Mesendoderm (in vitro differentiated cells): Measurements from ENCODE around the gene RPS6KC1.
"Not testable (repeated sequence)": the region's sequence is repeated elsewhere in the genome, so short reads cannot be mapped to it uniquely, and the experiment has no call there.

Experiments
- DNase-seq: peaks from one replicate; pipeline ENCODE4 v3.0.0; 2013
- H2AK5ac ChIP-seq: 2 replicates; pipeline ENCODE4 v1.6.1; 2013; ENCODE audit warnings: low read length, inconsistent platforms
- H2BK120ac ChIP-seq: 2 replicates; pipeline ENCODE4 v1.6.1; 2013; ENCODE audit warnings: low read depth, mild to moderate bottlenecking, low read length, moderate library complexity, mixed read lengths
- H2BK15ac ChIP-seq: replicated peaks from 2 replicates; pipeline ENCODE4 v1.6.1; 2013; ENCODE audit warnings: low read depth, mild to moderate bottlenecking, moderate library complexity
- H2BK5ac ChIP-seq: 2 replicates; pipeline ENCODE4 v1.6.1; 2013; ENCODE audit warnings: low read length, inconsistent platforms
- H3K18ac ChIP-seq: 2 replicates; pipeline ENCODE4 v1.6.1; 2013; ENCODE audit warnings: mild to moderate bottlenecking, low read length, mixed read lengths
- H3K23ac ChIP-seq: one replicate; pipeline ENCODE4 v1.6.1; 2013; ENCODE audit warnings: low read length
- H3K27ac ChIP-seq: 2 replicates; pipeline ENCODE4 v1.5.1; 2013; ENCODE audit warnings: low read depth, mild to moderate bottlenecking, inconsistent platforms, low read length, moderate library complexity
- H3K27me3 ChIP-seq: 2 replicates; pipeline ENCODE4 v1.6.1; 2013; ENCODE audit warnings: low read length, control low read depth, mild to moderate bottlenecking, inconsistent platforms; ENCODE audit not compliant: insufficient read depth, poor library complexity
- H3K36me3 ChIP-seq: 2 replicates; pipeline ENCODE4 v1.6.1; 2013; ENCODE audit warnings: low read length, inconsistent platforms; ENCODE audit not compliant: control insufficient read depth, insufficient read depth
- H3K4ac ChIP-seq: one replicate; pipeline ENCODE4 v1.6.1; 2013; ENCODE audit warnings: low read depth, mild to moderate bottlenecking, low read length, moderate library complexity
- H3K4me1 ChIP-seq: 2 replicates; pipeline ENCODE4 v1.6.1; 2013; ENCODE audit warnings: low read depth, low read length, inconsistent platforms; ENCODE audit not compliant: control insufficient read depth
- H3K4me2 ChIP-seq: 2 replicates; pipeline ENCODE4 v1.6.1; 2013; ENCODE audit warnings: low read length
- H3K4me3 ChIP-seq: 2 replicates; pipeline ENCODE4 v1.5.1; 2013; ENCODE audit warnings: mild to moderate bottlenecking, low read length
- H3K56ac ChIP-seq: one replicate; pipeline ENCODE4 v1.6.1; 2013; ENCODE audit warnings: low read length
- H3K79me1 ChIP-seq: 2 replicates; pipeline ENCODE4 v1.6.1; 2013; ENCODE audit warnings: low read length, inconsistent platforms
- H3K79me2 ChIP-seq: 2 replicates; pipeline ENCODE4 v1.6.1; 2013; ENCODE audit warnings: mild to moderate bottlenecking, low read length; ENCODE audit not compliant: control insufficient read depth, insufficient read depth
- H3K9ac ChIP-seq: 2 replicates; pipeline ENCODE4 v1.6.1; 2013; ENCODE audit warnings: low read length, inconsistent platforms
- H4K5ac ChIP-seq: one replicate; pipeline ENCODE4 v1.6.1; 2013; ENCODE audit warnings: low read length
- H4K8ac ChIP-seq: one replicate; pipeline ENCODE4 v1.6.1; 2013; ENCODE audit warnings: low read depth, mild to moderate bottlenecking, control low read depth, low read length, moderate library complexity
- WGBS: extraction: QIAGEN DNeasy Blood & Tissue Kit; methylation state at CpG from one replicate; pipeline ENCODE4 v1.1.7; 2013; ENCODE audit warnings: low lambda C conversion rate, missing lambda C conversion rate; ENCODE audit not compliant: insufficient coverage; ENCODE audit errors: extremely low coverage; 5-methylcytosine and 5-hydroxymethylcytosine counted together

The RPS6KC1 gene

DNA sequence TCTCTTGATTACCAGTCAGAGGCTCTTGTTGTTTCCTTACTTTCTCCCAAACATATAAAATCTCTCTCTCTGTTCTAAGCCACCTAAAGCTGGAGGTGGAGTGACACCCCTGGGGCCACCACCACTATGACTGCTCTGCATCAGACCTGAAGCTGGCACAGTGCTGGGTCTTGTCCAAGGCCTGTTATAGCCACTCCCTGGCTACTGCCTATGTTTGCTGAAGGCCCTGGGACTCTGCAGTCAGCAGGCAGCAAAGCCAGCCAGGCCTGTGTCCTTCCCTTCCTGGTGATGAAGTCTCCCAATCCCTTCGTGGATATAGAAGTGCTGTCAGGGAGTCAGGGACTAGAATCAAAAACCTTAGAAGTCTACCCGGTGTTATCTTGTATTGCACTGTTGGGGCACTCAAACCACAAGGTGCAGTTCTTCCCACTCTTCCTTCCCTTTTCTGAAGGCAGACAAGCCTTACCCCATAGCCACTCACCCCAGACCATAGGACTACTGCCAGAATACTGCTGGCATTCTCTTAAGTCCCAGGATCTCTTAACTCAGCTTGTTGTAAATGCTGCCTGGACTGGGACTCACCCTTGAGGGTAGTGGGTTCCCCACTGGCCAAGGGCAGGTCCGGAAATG is 103.1 kb downstream of the RPS6KC1 start:
- Histone ChIP-seq H3K18ac (no peak overlapping the region), H2AK5ac (no peak overlapping the region), H2BK5ac (no peak overlapping the region), H3K4me3 (no peak overlapping the region), H3K79me2 (no peaks in the 10 kb centered on the region), H2BK120ac (no peak overlapping the region), H4K5ac (no peak overlapping the region), H2BK15ac (no peak overlapping the region), H3K79me1 (no peaks in the 10 kb centered on the region), H3K27me3 (no peaks in the 10 kb centered on the region), H3K4me1 (no peaks in the 10 kb centered on the region), H3K4me2 (no peak overlapping the region), H3K36me3 (no peaks in the 10 kb centered on the region), H3K4ac (no peak overlapping the region), H3K27ac (no peak overlapping the region), H3K23ac (no peak overlapping the region), H4K8ac (no peak overlapping the region), H3K56ac (no peak overlapping the region), H3K9ac (no peak overlapping the region)
- DNase-seq, result no peak
- no CpG with 5 or more reads among the region's 3 CpGs for WGBS

DNA sequence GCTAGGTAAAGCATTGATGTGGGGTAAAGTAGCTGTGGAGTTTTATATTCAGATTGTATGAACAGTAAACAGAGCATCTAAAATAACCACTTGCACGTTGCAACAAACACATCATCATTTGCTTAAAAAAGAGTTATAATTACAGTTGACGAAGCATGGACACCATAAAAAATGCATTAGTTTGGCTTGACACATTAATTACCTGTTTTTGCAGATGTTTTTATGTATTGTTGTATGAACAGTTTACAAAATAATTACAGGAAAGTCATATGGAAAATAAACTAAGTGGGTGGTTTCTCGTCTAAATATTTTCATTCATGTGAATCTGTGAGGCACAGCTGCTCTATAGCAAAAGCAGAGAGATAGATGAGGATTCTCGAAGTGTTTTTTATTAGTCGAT is 108.3 kb downstream of the RPS6KC1 start:
- Histone ChIP-seq H3K4me3 (no peak overlapping the region), H3K4ac (no peak overlapping the region), H2AK5ac (no peak overlapping the region), H4K5ac (no peak overlapping the region), H2BK15ac (no peak overlapping the region), H2BK5ac (no peak overlapping the region), H3K9ac (no peak overlapping the region), H3K27me3 (no peaks in the 10 kb centered on the region), H3K79me2 (no peaks in the 10 kb centered on the region), H4K8ac (no peak overlapping the region), H3K27ac (no peak overlapping the region), H3K36me3 (no peaks in the 10 kb centered on the region), H2BK120ac (no peak overlapping the region), H3K4me2 (no peak overlapping the region), H3K18ac (no peak overlapping the region), H3K56ac (no peak overlapping the region), H3K23ac (no peak overlapping the region), H3K79me1 (no peaks in the 10 kb centered on the region), H3K4me1 (no peaks in the 10 kb centered on the region)
- no peak for DNase-seq
- WGBS, result no CpG with 5 or more reads among the region's 5 CpGs

DNA sequence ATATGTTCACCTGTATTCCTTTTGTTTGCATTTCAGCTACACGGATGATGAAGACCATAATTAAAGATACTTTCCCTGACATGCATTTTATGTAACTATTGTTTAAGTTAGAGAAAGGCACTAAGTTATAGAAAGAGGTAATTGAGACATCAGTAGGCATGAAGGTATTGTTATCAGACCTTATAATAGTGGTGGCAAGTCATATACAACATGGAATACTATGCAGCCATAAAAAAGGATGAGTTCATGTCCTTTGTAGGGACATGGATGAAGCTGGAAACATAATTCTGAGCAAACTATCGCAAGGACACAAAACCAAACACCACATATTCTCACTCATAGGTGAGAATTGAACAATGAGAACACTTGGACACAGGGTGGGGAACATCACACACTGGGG is 109.4 kb downstream of the RPS6KC1 start:
- H2AK5ac ChIP-seq, H4K5ac ChIP-seq, H3K36me3 ChIP-seq, H3K79me2 ChIP-seq, H3K23ac ChIP-seq, H3K4me1 ChIP-seq, H2BK5ac ChIP-seq, H3K4me3 ChIP-seq, H3K27ac ChIP-seq, H3K79me1 ChIP-seq, H2BK15ac ChIP-seq, H3K4ac ChIP-seq, H3K9ac ChIP-seq, H4K8ac ChIP-seq, H3K27me3 ChIP-seq, H3K4me2 ChIP-seq, DNase-seq, H3K18ac ChIP-seq, H2BK120ac ChIP-seq, H3K56ac ChIP-seq: not testable (repeated sequence)
- WGBS, result no CpG with 5 or more reads among the region's 2 CpGs

DNA sequence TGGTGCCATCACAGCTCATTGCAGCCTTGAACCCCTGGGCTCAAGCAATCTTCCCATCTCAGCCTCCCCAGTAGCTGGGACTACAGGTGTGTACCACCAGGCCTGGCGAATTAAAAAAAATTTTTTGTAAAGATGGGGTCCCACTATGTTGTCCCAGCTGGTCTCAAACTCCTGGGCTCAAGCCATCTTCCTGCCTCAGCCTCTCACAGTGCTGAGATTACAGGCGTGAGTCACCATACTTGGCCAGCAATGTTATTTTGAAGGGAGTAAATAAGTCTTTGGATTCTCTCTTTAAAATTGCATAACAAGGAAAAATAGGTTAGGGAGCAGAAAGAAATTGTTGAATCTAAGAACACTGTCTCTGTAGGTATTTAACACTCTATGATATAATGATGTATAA is 111.3 kb downstream of the RPS6KC1 start:
- Histone ChIP-seq H4K8ac (no peak overlapping the region), H4K5ac (no peak overlapping the region), H2BK15ac (no peak overlapping the region), H3K4me2 (no peak overlapping the region), H3K79me1 (no peaks in the 10 kb centered on the region), H3K4me1 (no peaks in the 10 kb centered on the region), H3K9ac (no peak overlapping the region), H3K23ac (no peak overlapping the region), H3K27me3 (no peaks in the 10 kb centered on the region), H3K56ac (no peak overlapping the region), H3K4me3 (no peak overlapping the region), H2BK120ac (no peak overlapping the region), H3K4ac (no peak overlapping the region), H2AK5ac (no peak overlapping the region), H3K27ac (no peak overlapping the region), H3K36me3 (no peaks in the 10 kb centered on the region), H2BK5ac (no peak overlapping the region), H3K79me2 (no peaks in the 10 kb centered on the region), H3K18ac (no peak overlapping the region)
- no CpG with 5 or more reads among the region's 2 CpGs for WGBS
- no peak for DNase-seq

DNA sequence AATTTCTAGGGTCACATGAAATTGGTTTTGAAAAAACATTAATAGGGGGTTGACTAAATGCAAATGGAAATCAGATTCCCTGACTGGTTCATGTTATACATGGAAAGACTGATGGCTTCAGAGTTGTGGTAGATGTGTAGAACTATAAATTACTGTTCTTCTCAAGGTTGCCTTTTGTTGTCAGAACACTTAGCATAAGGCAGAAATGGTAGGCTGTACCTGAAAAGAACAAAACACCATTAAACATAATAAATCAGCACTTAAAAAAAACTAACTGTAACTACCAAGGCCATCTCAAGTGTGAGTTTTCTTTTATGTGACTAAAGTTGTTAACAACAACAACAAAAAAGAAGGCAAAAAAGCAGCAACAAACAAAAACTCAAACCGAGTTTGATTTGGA is 111.8 kb downstream of the RPS6KC1 start:
- Histone ChIP-seq H3K4me3 (no peak overlapping the region), H4K5ac (no peak overlapping the region), H3K36me3 (no peaks in the 10 kb centered on the region), H2BK120ac (no peak overlapping the region), H4K8ac (no peak overlapping the region), H3K4ac (no peak overlapping the region), H3K27me3 (no peaks in the 10 kb centered on the region), H2BK15ac (no peak overlapping the region), H2AK5ac (no peak overlapping the region), H2BK5ac (no peak overlapping the region), H3K23ac (no peak overlapping the region), H3K9ac (no peak overlapping the region), H3K27ac (no peak overlapping the region), H3K79me1 (no peaks in the 10 kb centered on the region), H3K18ac (no peak overlapping the region), H3K79me2 (no peaks in the 10 kb centered on the region), H3K4me1 (no peaks in the 10 kb centered on the region), H3K4me2 (no peak overlapping the region), H3K56ac (no peak overlapping the region)
- DNase-seq, result no peak
- no CpG with 5 or more reads among the region's 1 CpG for WGBS

DNA sequence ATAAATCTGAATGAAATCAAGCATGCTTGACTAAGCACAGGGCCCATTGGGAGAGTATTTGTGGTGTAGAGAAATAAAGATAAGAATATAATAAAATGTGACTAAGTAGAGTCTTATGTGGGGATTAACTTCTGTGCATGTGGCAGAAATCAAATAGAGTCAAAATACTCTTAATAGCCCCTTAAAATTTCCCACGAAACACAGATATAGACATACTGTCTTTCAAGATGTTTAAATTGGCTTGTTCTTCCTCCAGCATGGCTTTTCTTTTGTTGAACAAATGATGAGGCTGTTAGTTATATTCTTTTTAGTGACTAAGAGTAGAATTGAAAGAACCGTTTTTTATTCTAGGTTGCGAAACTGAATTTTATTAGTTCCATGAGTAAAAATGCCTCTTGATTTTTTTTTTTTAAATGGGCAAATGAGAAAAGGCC is 112.3 kb downstream of the RPS6KC1 start:
- Histone ChIP-seq H3K4me2 (no peak overlapping the region), H3K79me1 (no peaks in the 10 kb centered on the region), H3K4me1 (no peaks in the 10 kb centered on the region), H4K5ac (no peak overlapping the region), H3K27me3 (no peaks in the 10 kb centered on the region), H3K23ac (no peak overlapping the region), H3K4ac (no peak overlapping the region), H3K27ac (no peak overlapping the region), H4K8ac (no peak overlapping the region), H3K56ac (no peak overlapping the region), H3K36me3 (no peaks in the 10 kb centered on the region), H2AK5ac (no peak overlapping the region), H3K9ac (no peak overlapping the region), H3K4me3 (no peak overlapping the region), H3K18ac (no peak overlapping the region), H2BK15ac (no peak overlapping the region), H3K79me2 (no peaks in the 10 kb centered on the region), H2BK5ac (no peak overlapping the region), H2BK120ac (no peak overlapping the region)
- no CpG with 5 or more reads among the region's 3 CpGs for WGBS
- DNase-seq, result no peak
